IPS DF 6.9 (cell line): ENCODE data around the gene RIMBP2.

Experiments used
- DNase-seq: peaks from one replicate; pipeline ENCODE4 v3.0.0-alpha.2; 2013; ENCODE audit warnings: low read depth, low spot score
- H3K27ac ChIP-seq: one replicate; pipeline ENCODE4 v1.5.1; 2013; ENCODE audit warnings: low read length, control low read depth
- H3K27me3 ChIP-seq: 2 replicates; pipeline ENCODE4 v1.6.1; 2013; ENCODE audit warnings: mild to moderate bottlenecking, low read length; ENCODE audit not compliant: control insufficient read depth, insufficient read depth
- H3K36me3 ChIP-seq: 2 replicates; pipeline ENCODE4 v1.6.1; 2013; ENCODE audit warnings: low read length; ENCODE audit not compliant: control insufficient read depth, insufficient read depth
- H3K4me1 ChIP-seq: 2 replicates; pipeline ENCODE4 v1.6.1; 2013; ENCODE audit warnings: low read length; ENCODE audit not compliant: control insufficient read depth, insufficient read depth
- H3K4me3 ChIP-seq: 2 replicates; pipeline ENCODE4 v1.5.1; 2013; ENCODE audit warnings: mild to moderate bottlenecking, low read length
- H3K9me3 ChIP-seq: 2 replicates; pipeline ENCODE4 v1.6.1; 2013; ENCODE audit warnings: low read length, inconsistent platforms; ENCODE audit not compliant: control insufficient read depth, insufficient read depth
- whole genome bisulfite sequencing: extraction: QIAGEN DNeasy Blood & Tissue Kit; methylation state at CpG from one replicate; pipeline ENCODE4 v1.1.7; 2013; ENCODE audit warnings: mixed read lengths, missing lambda C conversion rate; ENCODE audit not compliant: insufficient read length, insufficient coverage; 5-methylcytosine and 5-hydroxymethylcytosine counted together

Gene RIMBP2

GRCh38 chr12:130523863-130524614 is 192.1 kb downstream of the RIMBP2 start:
- no peak overlapping the region for H3K27ac ChIP-seq
- no peaks in the 10 kb centered on the region for H3K4me1 ChIP-seq
- H3K9me3 ChIP-seq, result peaks cover 29% of the 10 kb centered on the region
- DNase-seq, result no peak
- no peaks in the 10 kb centered on the region for H3K27me3 ChIP-seq
- WGBS, result no CpG with 5 or more reads among the region's 9 CpGs
- no peaks in the 10 kb centered on the region for H3K36me3 ChIP-seq
- H3K4me3 ChIP-seq, result no peak overlapping the region

GRCh38 chr12:130523208-130523607 is 192.9 kb downstream of the RIMBP2 start:
- no CpG with 5 or more reads among the region's 9 CpGs for WGBS
- DNase-seq, result no peak
- Histone ChIP-seq H3K9me3 (peaks cover 29% of the 10 kb centered on the region), H3K4me3 (no peak overlapping the region), H3K27ac (no peak overlapping the region), H3K36me3 (no peaks in the 10 kb centered on the region), H3K4me1 (no peaks in the 10 kb centered on the region), H3K27me3 (no peaks in the 10 kb centered on the region)

DNA sequence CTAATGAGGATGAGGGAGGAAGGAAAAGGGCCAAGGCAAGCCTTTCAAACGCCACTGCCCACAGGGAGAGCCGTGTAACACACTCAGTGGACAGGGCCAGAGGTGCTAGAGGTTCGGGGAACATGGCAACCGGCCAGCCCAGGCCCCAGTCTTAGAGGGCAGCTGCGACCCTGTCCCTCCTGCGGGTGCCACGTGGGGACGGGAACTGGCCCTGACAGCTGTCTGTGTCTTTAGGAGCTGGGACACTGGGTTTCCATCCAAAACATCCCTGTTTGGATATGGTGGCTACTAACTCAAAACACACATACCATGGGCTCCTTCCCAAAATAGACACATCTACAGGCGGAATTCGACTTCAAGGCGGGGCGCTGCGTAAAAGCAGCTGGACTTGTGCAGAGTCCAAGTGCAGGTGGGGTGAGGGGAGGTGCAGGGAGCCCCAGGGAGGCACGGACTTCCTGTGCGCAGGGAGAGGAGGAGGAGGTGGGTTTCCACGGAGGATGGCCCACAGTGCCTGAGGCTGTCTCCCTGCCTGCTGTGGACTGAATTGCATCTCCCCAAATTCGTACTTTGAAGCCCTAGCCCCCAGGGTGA is 193.8 kb downstream of the RIMBP2 start:
- no CpG with 5 or more reads among the region's 17 CpGs for WGBS
- Histone ChIP-seq H3K27ac (no peak overlapping the region), H3K36me3 (no peaks in the 10 kb centered on the region), H3K27me3 (no peaks in the 10 kb centered on the region), H3K4me1 (no peaks in the 10 kb centered on the region), H3K4me3 (no peak overlapping the region), H3K9me3 (peaks cover 33% of the 10 kb centered on the region)
- no peak for DNase-seq

DNA sequence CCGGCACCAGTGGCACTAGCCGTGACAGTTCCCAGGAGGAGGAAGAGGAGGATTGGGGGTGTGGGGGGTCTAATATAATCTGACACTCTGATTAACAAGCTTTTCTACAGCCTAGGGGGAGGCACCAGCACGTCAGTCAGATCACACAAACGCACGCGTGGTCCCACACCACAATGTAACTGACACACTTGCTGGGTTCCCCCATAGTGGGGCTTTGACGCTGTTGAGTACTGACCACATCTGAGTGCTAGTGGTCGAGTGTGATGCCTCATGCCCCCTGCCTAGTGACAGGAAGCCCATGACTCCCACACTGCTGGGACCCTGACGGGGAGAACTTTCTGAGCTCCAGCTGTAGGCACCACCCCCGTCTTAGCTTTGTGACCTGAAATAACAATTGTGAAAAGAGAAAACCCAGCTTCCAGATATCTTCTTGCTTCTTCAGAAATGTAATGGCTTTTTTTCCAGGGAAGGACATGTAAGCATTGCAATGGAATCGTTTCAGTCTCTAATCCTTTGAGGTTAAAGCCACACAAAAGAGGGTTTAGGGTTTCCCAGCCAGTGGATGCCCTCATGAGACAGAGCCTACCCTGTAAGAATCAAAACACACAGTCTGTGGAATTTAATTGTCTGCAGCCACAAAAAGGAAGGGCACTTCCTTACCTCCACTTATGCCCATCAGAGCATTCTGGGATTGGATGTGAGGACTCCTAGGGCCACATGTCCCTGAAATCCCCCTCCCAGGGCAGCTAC is 194.5 kb downstream of the RIMBP2 start:
- DNase-seq, result no peak
- WGBS, result no CpG with 5 or more reads among the region's 11 CpGs
- Histone ChIP-seq H3K27me3 (no peaks in the 10 kb centered on the region), H3K4me3 (no peak overlapping the region), H3K4me1 (no peaks in the 10 kb centered on the region), H3K36me3 (no peaks in the 10 kb centered on the region), H3K9me3 (peaks cover 38% of the 10 kb centered on the region), H3K27ac (no peak overlapping the region)

- WGBS, result no CpG with 5 or more reads among the region's 3 CpGs
- no peak for DNase-seq
These were observed 195.3 kb downstream of the RIMBP2 start for GRCh38 chr12:130520784-130521183.

DNA sequence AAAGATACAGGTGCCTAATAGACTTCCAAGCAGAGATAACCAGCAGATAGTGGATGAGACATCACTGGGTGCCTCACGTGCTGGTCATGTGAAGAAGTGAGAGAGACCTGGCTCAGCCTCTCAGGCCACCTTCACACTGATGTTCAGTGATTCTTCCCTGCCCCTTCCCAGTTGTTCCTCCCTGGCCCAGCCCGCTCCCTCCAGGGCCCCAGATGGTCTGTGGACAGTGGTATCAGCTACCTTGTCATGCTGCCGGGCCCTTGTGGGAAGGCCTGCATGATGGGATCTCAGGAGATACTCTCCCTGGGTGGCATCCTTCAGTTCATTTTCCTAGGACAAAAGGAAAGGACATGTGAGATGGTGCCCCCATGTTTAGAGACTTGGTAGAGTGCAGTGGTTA is 198.5 kb downstream of the RIMBP2 start:
- Histone ChIP-seq H3K36me3 (no peaks in the 10 kb centered on the region), H3K9me3 (peaks cover 28% of the 10 kb centered on the region), H3K4me3 (no peak overlapping the region), H3K27me3 (no peaks in the 10 kb centered on the region), H3K4me1 (no peaks in the 10 kb centered on the region), H3K27ac (no peak overlapping the region)
- no CpG with 5 or more reads among the region's 3 CpGs for WGBS
- DNase-seq, result no peak

More at GRCh38 chr12:130520784-130521183, 195.3 kb downstream of the RIMBP2 start:
- Histone ChIP-seq H3K9me3 (peaks cover 37% of the 10 kb centered on the region), H3K27ac (no peak overlapping the region), H3K4me1 (no peaks in the 10 kb centered on the region), H3K4me3 (no peak overlapping the region), H3K36me3 (no peaks in the 10 kb centered on the region), H3K27me3 (no peaks in the 10 kb centered on the region)

- peaks cover 29% of the 10 kb centered on the region for H3K9me3 ChIP-seq
- no peaks in the 10 kb centered on the region for H3K27me3 ChIP-seq
- no peak for DNase-seq
- no peak overlapping the region for H3K27ac ChIP-seq
- no peaks in the 10 kb centered on the region for H3K4me1 ChIP-seq
- no peaks in the 10 kb centered on the region for H3K36me3 ChIP-seq
- WGBS, result no CpG with 5 or more reads among the region's 5 CpGs
- no peak overlapping the region for H3K4me3 ChIP-seq
These were observed 201.9 kb downstream of the RIMBP2 start for GRCh38 chr12:130514149-130514551.

DNA sequence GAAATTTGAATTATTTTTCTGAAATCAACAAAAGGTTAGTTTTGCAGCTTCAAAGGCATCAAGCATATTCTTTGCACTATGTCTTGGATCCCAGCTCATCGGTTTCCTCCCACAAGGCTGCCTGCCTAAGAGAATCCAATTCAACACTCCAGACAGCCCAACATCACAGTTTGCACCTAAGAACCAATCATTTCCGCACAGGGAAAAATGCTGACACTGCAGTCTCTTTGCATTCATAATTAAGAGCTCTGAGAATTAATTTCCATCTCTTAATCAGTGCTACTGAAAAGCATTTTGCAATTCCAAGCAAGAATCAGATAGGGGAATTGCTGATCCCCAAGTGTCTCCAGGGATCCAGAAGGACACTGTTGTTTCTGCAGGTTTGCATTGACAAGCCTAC is 202.5 kb downstream of the RIMBP2 start:
- no peak for DNase-seq

DNA sequence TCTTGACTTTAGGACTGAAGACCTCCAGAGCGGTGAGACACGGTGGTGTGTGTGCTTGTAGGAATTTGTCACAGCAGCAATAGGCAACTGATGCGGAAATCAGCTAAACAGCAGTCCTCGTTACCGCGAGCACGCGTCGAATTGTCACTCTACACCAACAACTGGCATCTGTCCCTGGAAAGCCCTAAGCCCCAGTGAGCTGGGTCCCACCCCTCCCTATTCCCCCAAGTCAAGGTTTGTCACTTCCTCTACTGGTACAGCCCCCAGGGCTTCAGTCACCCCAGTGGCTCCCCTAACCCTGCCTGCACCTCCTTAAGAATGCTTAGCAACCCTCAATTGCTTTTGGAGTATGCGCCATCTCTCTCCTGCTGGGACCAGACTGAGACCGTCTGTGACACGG is 204.8 kb downstream of the RIMBP2 start:
- WGBS, result no CpG with 5 or more reads among the region's 12 CpGs
- Histone ChIP-seq H3K9me3 (peaks cover 27% of the 10 kb centered on the region), H3K27ac (no peak overlapping the region), H3K36me3 (no peaks in the 10 kb centered on the region), H3K27me3 (no peaks in the 10 kb centered on the region; the same call in 1 of the 2 replicates), H3K4me1 (no peaks in the 10 kb centered on the region), H3K4me3 (no peak overlapping the region)
- DNase-seq, result no peak

More for the DNA sequence above, 202.5 kb downstream of the RIMBP2 start:
- H3K4me1 ChIP-seq, result no peaks in the 10 kb centered on the region
- WGBS, result no CpG with 5 or more reads among the region's 2 CpGs
- no peaks in the 10 kb centered on the region for H3K36me3 ChIP-seq
- no peaks in the 10 kb centered on the region for H3K27me3 ChIP-seq
- H3K4me3 ChIP-seq, result no peak overlapping the region
- peaks cover 29% of the 10 kb centered on the region for H3K9me3 ChIP-seq
- H3K27ac ChIP-seq, result no peak overlapping the region

DNA sequence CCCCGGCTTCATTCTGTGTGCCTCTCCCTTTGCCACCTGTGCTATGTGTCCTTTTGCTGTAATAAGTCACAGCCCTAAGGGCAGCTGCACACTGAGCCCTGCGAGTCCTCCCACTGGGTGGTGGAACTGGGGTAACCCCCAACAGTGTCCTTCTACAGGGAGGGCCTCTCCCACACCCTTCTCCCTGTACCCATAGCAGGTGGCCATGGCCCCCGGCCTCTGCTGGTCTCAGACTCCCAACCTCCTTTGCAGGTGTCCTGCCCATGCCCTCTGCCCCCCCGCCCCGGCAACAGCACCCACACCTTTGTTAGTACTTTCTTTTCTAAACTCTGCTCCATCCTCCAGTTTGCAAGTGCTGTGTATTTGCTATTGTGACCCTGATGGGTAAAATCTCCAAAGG is 206.6 kb downstream of the RIMBP2 start:
- no peaks in the 10 kb centered on the region for H3K4me1 ChIP-seq
- H3K36me3 ChIP-seq, result no peaks in the 10 kb centered on the region
- no peak overlapping the region for H3K4me3 ChIP-seq
- no peak for DNase-seq
- no peaks in the 10 kb centered on the region; the same call in 1 of the 2 replicates for H3K27me3 ChIP-seq
- H3K9me3 ChIP-seq, result peaks cover 31% of the 10 kb centered on the region
- no peak overlapping the region for H3K27ac ChIP-seq
- WGBS, result no CpG with 5 or more reads among the region's 5 CpGs
